HCT116 (cell line): ENCODE measurements around the gene ARL6.

Experiments
- SP1 ChIP-seq: IDR thresholded peaks from 2 replicates; pipeline ENCODE4 v1.6.1; 2012; ENCODE audit warnings: low read depth
- YY1 ChIP-seq: IDR thresholded peaks from 2 replicates; pipeline ENCODE4 v1.6.1; 2011; ENCODE audit warnings: low read length, low read depth, moderate library complexity, mild to moderate bottlenecking; ENCODE audit not compliant: insufficient replicate concordance; ENCODE audit errors: extremely low read depth
- TF ChIP-seq, protein P1 (sequence below): IDR thresholded peaks from 2 replicates; pipeline ENCODE4 v1.6.1; 2012
- TF ChIP-seq, protein P2 (sequence below), 3 experiments: fragments of 200-600 bp in 1 of 3; sonication (generic) in 1 of 3; IDR thresholded peaks in 2 of 3; conservative IDR thresholded peaks in 1 of 3; 2 replicates each; pipeline ENCODE4 v1.5.1; 2012 to 2017; ENCODE audit warnings: low read depth in 2 of 3, low read length in 2 of 3, antibody characterized with exemption in 1 of 3, borderline replicate concordance in 1 of 3, control low read depth in 1 of 3, mild to moderate bottlenecking in 1 of 3, mixed read lengths in 1 of 3, mixed run types in 1 of 3, moderate library complexity in 1 of 3; ENCODE audit not compliant: insufficient read depth in 1 of 3
- TF ChIP-seq, protein P3 (sequence below): IDR thresholded peaks from 2 replicates; pipeline ENCODE4 v1.6.1; 2012; ENCODE audit warnings: low read depth

DNA sequence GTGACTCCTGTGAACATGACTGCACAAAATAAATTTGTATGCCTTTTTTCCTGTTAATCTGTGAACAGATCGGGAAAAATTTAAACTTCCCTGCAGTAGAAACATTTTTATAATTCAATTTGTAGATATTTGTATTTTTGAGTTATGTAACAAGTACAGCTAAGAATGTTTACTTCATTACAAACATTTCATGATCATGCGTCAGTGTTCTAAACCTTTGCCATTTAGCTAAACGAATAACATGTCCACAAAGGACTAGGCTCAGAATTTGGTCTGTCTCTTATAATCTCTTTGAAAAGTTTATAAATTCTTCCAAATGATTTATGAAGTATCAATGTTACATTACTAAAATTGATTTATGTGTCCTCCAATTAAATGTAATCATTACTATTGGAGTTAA is 39.9 kb downstream of the ARL6 start:
- TF ChIP-seq, protein P1, sequence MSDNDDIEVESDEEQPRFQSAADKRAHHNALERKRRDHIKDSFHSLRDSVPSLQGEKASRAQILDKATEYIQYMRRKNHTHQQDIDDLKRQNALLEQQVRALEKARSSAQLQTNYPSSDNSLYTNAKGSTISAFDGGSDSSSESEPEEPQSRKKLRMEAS: no peak
- TF ChIP-seq, protein P2, sequence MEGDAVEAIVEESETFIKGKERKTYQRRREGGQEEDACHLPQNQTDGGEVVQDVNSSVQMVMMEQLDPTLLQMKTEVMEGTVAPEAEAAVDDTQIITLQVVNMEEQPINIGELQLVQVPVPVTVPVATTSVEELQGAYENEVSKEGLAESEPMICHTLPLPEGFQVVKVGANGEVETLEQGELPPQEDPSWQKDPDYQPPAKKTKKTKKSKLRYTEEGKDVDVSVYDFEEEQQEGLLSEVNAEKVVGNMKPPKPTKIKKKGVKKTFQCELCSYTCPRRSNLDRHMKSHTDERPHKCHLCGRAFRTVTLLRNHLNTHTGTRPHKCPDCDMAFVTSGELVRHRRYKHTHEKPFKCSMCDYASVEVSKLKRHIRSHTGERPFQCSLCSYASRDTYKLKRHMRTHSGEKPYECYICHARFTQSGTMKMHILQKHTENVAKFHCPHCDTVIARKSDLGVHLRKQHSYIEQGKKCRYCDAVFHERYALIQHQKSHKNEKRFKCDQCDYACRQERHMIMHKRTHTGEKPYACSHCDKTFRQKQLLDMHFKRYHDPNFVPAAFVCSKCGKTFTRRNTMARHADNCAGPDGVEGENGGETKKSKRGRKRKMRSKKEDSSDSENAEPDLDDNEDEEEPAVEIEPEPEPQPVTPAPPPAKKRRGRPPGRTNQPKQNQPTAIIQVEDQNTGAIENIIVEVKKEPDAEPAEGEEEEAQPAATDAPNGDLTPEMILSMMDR (IDR thresholded peaks at IDR 0.05 in 2 of 3, conservative IDR thresholded peaks at IDR 0.05 in 1 of 3; ENCODE audit: borderline replicate concordance in 1 of 3, insufficient read depth in 1 of 3, low read depth in 2 of 3, low read length in 2 of 3): no peak
- TF ChIP-seq YY1: no peak
- TF ChIP-seq, protein P3, sequence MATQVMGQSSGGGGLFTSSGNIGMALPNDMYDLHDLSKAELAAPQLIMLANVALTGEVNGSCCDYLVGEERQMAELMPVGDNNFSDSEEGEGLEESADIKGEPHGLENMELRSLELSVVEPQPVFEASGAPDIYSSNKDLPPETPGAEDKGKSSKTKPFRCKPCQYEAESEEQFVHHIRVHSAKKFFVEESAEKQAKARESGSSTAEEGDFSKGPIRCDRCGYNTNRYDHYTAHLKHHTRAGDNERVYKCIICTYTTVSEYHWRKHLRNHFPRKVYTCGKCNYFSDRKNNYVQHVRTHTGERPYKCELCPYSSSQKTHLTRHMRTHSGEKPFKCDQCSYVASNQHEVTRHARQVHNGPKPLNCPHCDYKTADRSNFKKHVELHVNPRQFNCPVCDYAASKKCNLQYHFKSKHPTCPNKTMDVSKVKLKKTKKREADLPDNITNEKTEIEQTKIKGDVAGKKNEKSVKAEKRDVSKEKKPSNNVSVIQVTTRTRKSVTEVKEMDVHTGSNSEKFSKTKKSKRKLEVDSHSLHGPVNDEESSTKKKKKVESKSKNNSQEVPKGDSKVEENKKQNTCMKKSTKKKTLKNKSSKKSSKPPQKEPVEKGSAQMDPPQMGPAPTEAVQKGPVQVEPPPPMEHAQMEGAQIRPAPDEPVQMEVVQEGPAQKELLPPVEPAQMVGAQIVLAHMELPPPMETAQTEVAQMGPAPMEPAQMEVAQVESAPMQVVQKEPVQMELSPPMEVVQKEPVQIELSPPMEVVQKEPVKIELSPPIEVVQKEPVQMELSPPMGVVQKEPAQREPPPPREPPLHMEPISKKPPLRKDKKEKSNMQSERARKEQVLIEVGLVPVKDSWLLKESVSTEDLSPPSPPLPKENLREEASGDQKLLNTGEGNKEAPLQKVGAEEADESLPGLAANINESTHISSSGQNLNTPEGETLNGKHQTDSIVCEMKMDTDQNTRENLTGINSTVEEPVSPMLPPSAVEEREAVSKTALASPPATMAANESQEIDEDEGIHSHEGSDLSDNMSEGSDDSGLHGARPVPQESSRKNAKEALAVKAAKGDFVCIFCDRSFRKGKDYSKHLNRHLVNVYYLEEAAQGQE: no peak
- TF ChIP-seq SP1: no peak
